ENCODE data around the gene NOMO2.
"Not testable (repeated sequence)": the region's sequence is repeated elsewhere in the genome, so short reads cannot be mapped to it uniquely, and the experiment has no call there.

DNA sequence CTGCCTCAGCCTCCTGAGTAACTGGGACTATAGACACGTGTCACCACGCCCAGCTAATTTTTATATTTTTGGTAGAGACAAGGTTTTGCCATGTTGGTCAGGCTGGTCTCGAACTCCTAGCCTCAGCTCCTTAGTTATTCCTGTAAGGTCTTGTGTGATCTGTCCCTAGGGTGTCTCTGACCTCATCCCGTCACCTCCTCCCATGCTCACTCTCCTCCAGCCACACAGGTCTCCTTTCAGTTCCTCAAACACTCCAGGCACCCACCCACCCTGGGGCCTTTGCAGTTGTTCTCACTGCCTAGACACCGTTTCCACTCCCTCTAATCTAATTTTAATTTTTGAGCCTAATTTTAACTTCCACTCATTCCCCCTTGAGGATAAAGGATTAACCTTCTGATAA, 31.1 kb upstream of the NOMO2 start:
- TF ChIP-seq, protein P1, sequence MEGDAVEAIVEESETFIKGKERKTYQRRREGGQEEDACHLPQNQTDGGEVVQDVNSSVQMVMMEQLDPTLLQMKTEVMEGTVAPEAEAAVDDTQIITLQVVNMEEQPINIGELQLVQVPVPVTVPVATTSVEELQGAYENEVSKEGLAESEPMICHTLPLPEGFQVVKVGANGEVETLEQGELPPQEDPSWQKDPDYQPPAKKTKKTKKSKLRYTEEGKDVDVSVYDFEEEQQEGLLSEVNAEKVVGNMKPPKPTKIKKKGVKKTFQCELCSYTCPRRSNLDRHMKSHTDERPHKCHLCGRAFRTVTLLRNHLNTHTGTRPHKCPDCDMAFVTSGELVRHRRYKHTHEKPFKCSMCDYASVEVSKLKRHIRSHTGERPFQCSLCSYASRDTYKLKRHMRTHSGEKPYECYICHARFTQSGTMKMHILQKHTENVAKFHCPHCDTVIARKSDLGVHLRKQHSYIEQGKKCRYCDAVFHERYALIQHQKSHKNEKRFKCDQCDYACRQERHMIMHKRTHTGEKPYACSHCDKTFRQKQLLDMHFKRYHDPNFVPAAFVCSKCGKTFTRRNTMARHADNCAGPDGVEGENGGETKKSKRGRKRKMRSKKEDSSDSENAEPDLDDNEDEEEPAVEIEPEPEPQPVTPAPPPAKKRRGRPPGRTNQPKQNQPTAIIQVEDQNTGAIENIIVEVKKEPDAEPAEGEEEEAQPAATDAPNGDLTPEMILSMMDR (IDR thresholded peaks at IDR 0.05) = not testable (repeated sequence)
- not testable (repeated sequence) for TF ChIP-seq POLR2A (IDR thresholded peaks at IDR 0.05)

All from heart left ventricle (tissue), 13 donors.